GM04503 (cell line): ENCODE measurements around the gene ZSWIM4.
"Not testable (repeated sequence)": the region's sequence is repeated elsewhere in the genome, so short reads cannot be mapped to it uniquely, and the experiment has no call there.

Experiments used
- DNase-seq: peaks from one replicate; pipeline ENCODE4 v3.0.0-alpha.2; 2012; ENCODE audit warnings: low read depth

Gene ZSWIM4

DNA sequence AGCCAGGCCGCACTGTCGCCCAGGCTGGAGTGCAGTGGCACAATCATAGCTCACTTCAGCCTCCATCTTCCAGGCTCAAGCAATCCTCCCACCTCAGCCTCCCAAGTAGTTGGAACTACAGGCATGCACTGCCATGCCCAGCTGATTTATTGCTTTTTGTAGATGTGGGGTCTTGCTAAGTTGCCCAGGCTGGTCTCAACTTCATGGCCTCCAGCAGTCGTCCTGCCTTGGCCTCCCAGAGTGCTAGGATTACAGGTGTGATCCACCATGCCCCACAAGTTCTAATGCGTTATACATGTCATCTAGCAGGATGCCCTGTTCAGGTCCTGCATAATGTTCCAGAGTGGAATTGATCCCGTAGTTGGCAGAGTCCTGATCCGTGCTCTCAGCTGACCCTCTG lies 16.4 kb upstream of the ZSWIM4 start:
- no peak for DNase-seq

GRCh38 chr19:13779794-13780193 lies 15.4 kb upstream of the ZSWIM4 start:
- not testable (repeated sequence) for DNase-seq

- DNase-seq, result no peak
Observed at GRCh38 chr19:13781547-13781946, 13.7 kb upstream of the ZSWIM4 start.

- DNase-seq, result no peak
Observed at GRCh38 chr19:13782537-13782936, 12.7 kb upstream of the ZSWIM4 start.

GRCh38 chr19:13783565-13784500 lies 11.4 kb upstream of the ZSWIM4 start:
- no peak for DNase-seq

DNA sequence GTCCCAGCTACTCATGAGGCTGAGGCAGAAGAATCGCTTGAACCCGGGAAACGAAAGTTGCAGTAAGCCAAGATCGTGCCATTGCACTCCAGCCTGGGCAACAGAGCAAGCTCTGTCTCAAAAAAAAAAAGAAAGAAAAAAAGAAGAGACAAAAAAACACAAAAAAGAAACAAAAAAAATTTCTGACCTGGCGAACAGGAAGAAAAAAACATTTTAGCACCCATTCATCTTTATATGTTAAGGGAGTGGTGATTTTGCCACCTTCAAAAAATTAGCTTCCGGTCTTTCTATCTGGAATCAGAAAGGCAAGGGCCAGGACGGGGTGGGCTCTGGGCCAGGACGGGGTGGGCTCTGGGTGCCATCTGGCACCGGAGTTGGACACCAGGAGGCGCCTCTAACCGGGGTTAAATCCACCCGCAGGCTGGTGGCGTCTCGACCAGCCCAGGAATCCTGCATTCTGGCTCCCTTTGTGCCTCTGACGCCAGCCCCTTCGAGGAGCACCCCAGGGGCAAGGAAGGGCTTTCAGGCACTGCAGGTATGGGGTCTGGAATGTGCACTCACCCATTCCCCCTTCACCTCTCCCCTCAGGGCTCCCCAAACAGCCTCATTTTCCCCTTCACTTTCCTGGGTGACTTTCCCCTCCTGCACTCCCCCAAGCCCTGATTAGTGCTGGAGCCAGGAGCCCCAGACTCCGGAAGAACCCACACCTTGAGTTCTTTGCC lies 10.4 kb upstream of the ZSWIM4 start:
- DNase-seq, result no peak

DNA sequence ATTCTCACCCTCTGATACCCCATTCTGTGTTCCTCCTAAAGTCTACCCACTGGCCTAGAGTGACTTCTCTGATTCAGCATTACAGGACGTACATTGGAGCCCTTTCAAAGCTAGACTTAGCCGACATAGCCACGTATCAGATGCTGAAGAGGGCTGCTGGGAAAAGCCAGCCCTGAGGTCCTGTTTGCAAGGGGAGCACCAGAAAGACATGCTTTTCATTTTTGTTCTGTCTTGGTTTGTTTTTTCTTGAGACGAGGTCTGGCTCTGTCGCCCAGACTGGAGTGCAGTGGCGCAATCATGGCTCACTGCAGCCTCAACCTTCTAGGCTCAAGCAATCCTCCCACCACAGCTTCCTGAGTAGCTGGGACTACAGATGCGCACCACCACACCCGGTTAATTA lies 6.3 kb upstream of the ZSWIM4 start:
- DNase-seq, result peak; percentile 80

GRCh38 chr19:13790354-13790753 lies 4.9 kb upstream of the ZSWIM4 start:
- DNase-seq, result no peak

- DNase-seq, result not testable (repeated sequence)
Observed at GRCh38 chr19:13793317-13793716, 1.9 kb upstream of the ZSWIM4 start.

GRCh38 chr19:13794398-13794756 lies 866 bp upstream of the ZSWIM4 start:
- peak; percentile 81 for DNase-seq

DNA sequence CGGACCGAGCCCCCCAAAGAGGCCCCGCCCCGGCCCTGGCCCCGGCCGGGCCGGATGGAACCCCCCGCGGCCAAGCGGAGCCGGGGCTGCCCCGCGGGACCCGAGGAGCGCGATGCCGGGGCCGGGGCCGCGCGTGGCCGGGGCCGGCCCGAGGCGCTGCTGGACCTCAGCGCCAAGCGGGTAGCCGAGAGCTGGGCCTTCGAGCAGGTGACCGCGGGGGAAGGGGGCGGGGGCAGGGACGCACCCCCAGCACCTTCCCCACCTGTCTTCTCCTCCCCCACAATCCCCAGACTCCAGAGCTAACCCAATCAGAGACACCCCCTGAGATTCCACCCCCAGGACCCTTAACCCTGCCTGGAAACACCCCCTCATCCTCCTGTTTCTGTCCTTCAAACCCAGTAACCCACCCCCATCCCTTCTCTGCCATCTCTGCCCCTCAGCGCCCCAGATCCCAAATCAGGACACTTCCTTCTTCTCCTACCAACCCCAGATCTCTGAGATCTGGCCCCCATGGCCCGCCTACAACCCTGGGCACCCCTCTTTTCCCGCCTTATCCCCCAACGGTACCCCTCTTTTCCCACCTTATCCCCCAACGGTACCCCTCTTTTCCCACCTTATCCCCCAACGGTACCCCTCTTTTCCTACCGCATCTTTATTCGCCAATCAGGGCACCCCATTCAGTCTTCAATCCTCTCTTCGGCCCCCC lies 505 bp downstream of the ZSWIM4 start:
- DNase-seq, result no peak

DNA sequence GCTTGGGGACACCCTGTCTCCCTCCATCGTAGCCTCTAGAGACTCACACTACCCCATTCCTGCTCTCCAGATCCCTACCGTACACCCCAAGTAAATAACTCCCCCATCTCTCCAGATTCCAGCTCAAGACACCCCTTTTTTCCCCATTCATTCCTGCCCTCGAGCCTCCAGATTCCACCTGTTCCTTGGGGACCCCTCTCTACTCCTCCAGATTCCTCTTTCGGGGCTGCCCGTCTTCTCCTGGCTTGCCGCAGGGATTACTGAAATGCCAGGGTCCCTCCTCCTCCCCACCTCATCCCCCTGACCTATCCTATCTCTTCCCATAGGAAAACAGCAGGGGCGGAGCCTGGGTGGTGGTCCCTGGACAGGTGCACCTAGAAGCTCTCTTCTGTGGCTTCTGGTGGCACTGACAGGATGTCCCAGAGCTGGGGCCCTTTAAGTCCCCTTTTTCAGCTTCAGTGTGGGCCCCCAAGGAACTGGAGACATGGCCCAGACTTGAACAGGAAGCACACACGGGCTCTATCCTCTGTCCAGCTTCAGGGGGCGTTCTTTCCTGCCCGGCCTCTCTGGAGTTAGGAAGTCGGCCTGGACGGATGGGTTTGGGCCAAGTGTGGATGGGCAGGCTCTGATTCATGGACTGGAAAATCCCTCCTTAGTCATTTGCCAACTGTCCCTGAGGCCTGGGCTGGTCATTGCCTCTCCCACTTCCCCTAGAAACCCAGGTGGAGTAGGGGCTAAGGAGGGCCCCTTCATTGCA lies 1.2 kb downstream of the ZSWIM4 start:
- DNase-seq, result peak; percentile 85

DNA sequence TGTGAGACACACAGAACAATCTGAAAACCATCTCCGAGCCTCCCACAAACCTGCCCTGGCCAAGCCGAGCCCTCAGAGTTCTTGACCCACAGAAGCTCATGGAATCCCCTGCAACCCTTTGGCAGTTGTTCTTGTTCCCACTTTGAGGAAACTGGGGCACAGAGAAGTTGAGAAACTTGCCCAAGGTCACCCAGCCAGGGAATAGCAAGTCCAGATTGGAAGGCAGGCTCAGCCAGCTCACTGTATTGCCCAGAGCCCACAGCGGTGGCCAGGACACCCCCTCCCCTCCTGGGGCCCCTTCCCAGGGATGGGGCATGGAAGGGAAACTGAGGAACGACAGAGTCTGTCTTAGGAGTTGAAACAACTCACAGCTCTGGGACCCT lies 1.8 kb downstream of the ZSWIM4 start:
- DNase-seq, result no peak

DNA sequence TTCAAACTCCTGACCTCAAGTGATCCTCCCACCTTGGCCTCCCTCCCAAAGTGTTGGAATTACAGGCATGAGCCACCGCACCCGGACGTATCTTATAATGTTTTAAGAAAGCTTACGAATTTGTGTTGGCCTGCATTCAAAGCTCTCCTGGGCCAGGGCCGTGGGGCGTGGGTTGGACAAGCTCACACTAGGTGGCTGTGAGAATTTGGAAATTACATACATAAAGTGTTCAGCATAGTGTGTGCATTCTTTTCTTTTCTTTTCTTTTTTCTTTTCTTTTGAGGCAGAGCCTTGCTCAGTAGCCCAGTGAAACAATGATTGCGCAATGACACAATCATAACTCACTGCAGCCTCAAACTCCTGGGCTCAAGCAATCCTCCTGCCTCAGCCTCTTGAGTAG lies 2.6 kb downstream of the ZSWIM4 start:
- no peak for DNase-seq

DNA sequence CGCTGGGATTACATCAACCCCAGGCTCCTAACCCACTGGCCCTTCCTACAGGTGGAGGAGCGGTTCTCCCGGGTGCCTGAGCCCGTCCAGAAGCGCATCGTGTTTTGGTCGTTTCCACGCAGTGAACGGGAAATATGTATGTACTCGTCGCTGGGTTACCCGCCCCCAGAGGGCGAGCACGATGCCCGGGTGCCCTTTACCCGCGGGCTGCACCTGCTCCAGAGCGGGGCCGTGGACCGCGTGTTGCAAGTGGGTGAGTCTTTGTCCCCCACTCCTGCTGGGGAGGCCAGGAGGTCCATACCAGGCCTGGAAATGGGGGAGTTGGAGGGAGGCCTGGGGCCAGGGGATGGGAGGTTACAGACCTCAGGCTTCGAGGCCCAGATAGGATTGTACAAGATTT lies 4.4 kb downstream of the ZSWIM4 start:
- DNase-seq, result no peak

DNA sequence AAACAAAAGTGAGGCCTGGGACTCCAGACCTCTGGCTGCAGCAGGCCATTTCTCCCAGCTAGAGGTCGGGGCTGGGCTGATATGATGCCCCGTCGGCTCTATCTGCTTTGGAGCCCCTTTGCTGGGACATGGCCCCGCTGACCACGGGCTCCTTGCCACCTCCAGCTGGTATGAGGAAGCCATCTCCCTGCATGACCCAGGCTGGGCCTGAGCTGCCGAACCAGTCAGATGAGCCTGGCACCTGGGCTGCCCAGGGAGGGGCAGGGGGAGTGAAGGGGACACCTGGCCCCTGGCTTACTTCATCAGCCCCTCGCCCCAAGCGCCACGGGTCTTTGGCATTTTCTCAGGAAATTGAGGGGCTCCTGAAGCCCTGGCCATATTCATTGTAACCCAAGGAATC lies 7.8 kb downstream of the ZSWIM4 start:
- DNase-seq, result no peak

DNA sequence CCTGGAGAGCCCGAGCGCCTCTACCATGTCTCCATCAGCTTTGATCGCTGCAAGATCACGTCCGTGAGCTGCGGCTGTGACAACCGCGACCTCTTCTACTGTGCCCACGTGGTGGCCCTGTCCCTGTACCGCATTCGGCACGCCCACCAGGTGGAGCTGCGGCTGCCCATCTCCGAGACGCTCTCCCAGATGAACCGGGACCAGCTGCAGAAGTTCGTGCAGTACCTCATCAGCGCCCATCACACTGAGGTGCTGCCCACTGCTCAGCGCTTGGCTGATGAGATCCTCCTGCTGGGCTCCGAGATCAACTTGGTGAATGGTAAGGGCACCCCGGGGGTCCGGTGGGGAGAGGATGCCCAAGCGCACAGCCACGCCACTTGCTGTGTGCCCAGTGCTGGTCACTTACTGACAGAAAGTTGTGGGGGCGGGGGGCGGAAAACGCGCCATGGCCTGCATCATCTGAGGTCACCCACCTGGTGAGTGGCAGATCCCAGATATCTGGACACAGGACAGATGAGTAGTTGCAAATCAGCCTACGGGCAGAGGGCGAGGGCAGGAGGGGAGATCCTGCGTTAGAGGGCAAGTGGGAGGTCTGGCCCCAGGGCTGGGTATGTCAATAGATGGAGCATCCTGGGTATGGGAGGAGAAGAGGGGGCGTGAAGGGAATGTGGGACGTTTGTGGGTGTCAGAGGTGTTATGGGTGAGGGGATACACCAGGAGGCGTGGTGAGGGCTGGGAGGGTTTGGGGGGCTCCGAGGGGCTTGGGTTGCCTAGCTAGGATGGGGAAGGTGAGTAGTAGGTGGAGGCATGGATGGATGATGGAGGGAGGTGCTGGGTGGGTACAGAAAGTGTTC lies 9.8 kb downstream of the ZSWIM4 start:
- no peak for DNase-seq

GRCh38 chr19:13806728-13807127 lies 11.5 kb downstream of the ZSWIM4 start:
- DNase-seq, result no peak

GRCh38 chr19:13807421-13808021 lies 12.3 kb downstream of the ZSWIM4 start:
- no peak for DNase-seq

GRCh38 chr19:13808856-13809255 lies 13.6 kb downstream of the ZSWIM4 start:
- no peak for DNase-seq

- DNase-seq, result no peak
Observed at GRCh38 chr19:13812544-13812943, 17.3 kb downstream of the ZSWIM4 start.
